HUES48 (cell line): ENCODE data around the gene PCAT6.
"Not testable (repeated sequence)": the region's sequence is repeated elsewhere in the genome, so short reads cannot be mapped to it uniquely, and the experiment has no call there.

ENCODE experiments used
- H3K27ac ChIP-seq: one replicate; pipeline ENCODE4 v1.7.0; 2013; ENCODE audit warnings: low read depth, low read length, inconsistent platforms
- H3K27me3 ChIP-seq: 2 replicates; pipeline ENCODE4 v1.6.1; 2013; ENCODE audit warnings: mild to moderate bottlenecking, low read length; ENCODE audit not compliant: control insufficient read depth, insufficient read depth
- H3K36me3 ChIP-seq: 2 replicates; pipeline ENCODE4 v1.6.1; 2013; ENCODE audit warnings: low read length; ENCODE audit not compliant: control insufficient read depth, insufficient read depth
- H3K4me1 ChIP-seq: 2 replicates; pipeline ENCODE4 v1.6.1; 2013; ENCODE audit warnings: mild to moderate bottlenecking, low read length; ENCODE audit not compliant: control insufficient read depth, insufficient read depth
- H3K4me3 ChIP-seq: 2 replicates; pipeline ENCODE4 v1.5.1; 2013; ENCODE audit warnings: mild to moderate bottlenecking, low read depth, low read length
- H3K9ac ChIP-seq: 2 replicates; pipeline ENCODE4 v1.6.1; 2013; ENCODE audit warnings: mild to moderate bottlenecking, low read depth, low read length, moderate library complexity
- H3K9me3 ChIP-seq: 2 replicates; pipeline ENCODE4 v1.6.1; 2013; ENCODE audit warnings: low read length; ENCODE audit not compliant: control insufficient read depth, insufficient read depth

PCAT6 gene

DNA sequence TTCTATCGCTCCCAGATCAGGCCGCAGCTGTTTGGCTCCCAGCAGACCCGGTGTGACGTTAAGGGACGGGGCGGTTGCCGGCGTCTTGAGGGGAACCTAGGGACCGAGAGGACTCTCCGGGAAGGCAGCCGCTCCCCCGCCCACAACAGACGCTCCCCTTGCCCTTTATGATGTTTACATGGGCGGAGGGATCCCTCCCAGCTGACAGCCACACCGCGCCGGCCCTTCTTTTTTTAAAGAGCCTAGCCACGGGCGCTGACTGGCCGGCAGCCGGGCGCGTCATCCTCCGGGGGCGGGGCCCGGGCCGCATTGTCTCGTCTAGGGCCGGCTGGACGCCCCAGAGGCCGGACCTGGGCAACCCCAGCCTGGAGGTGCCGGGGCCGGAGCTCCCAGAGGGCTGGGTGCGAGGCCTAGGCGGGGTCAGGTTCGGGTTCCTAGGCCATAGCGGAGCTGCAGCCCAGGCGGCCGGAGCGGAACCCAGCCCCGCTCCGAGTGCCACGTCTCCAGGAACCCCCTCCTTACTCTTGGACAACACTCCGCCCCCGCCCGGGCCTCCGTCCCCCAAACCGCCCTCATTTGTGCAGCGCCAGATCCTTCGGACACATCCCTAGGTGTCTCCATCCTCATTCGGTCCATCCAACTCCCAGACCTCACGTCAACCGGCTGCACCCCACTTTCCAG is at the start of gene PCAT6:
Gene PCAT6, plus strand, starts transcription at position 340 of the 681 bp plus-strand sequence.
- Histone ChIP-seq H3K27ac (peak within 1 kb of the TSS; percentile 74), H3K4me3 (peak within 1 kb of the TSS; percentile 91), H3K9ac (peak within 1 kb of the TSS; percentile 79), H3K9me3 (no peaks in the 10 kb centered on the region), H3K27me3 (peaks cover 21% of the 10 kb centered on the region), H3K4me1 (peaks cover 30% of the 10 kb centered on the region), H3K36me3 (no peaks in the 10 kb centered on the region)

DNA sequence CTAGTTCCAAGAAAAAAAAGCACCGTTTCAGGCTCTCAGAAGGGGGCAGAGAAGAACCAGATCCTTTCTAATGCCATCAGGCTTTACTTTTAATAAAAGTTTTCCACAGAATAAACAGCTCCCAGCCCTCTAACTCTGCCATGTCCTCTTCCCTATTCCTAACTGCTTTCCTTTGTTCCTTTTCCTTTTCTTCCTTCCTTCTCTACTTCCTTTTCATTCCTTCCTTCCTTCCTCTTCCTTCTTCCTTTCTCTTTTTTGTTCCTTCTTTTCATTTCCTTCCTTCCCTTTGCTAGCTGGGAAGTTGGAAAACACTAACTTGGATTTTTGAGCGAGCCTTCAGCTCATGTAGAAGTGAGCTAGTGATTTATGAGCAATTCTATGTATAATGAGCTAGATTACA is 48.7 kb upstream of the PCAT6 start:
- H3K4me1 ChIP-seq, result no peaks in the 10 kb centered on the region
- no peaks in the 10 kb centered on the region for H3K9me3 ChIP-seq
- no peak overlapping the region for H3K4me3 ChIP-seq
- peaks cover 100% of the 10 kb centered on the region for H3K36me3 ChIP-seq
- H3K27me3 ChIP-seq, result no peaks in the 10 kb centered on the region
- H3K27ac ChIP-seq, result no peak overlapping the region
- H3K9ac ChIP-seq, result no peak overlapping the region

DNA sequence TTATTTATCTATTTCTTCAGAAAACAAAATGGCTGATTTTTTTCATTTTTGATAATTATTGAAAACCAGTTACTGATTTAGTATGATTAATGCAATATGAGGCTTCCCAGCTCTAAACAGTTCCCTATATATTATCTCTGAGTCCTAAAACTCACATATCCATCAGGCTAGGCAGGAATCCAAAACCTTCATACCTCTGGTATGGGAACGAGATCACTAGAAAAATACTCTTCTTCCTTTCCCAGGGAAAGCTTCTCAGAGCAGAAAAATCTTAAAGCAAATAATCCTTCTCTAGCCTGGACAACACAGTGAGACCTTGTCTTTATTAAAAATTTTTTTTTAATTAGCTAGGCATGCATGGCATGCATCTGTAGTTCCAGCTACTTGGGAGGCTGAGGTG is 45.0 kb upstream of the PCAT6 start:
- Histone ChIP-seq H3K9me3 (no peaks in the 10 kb centered on the region), H3K27ac (no peak overlapping the region), H3K36me3 (peaks cover 95% of the 10 kb centered on the region), H3K4me1 (no peaks in the 10 kb centered on the region), H3K9ac (no peak overlapping the region), H3K27me3 (no peaks in the 10 kb centered on the region), H3K4me3 (no peak overlapping the region)

DNA sequence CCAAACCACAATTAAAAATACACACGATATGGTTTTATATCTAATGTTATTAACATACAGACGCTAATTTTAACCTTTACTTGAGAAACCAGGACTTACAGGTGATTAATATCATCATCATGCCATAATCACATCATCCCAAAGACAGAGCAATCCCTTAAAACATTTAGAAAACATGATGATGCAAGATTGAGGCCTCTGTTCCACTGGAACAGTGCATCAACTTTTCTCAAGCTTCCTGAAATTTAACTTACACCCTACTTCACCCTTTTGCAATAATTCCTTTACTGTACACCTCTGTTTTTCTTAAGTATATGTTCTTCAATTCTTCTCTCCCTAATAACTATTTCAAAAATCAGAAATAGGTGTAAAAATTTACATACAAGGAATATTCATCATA is 40.6 kb upstream of the PCAT6 start:
- Histone ChIP-seq H3K4me1 (no peaks in the 10 kb centered on the region), H3K36me3 (peaks cover 89% of the 10 kb centered on the region), H3K27me3 (no peaks in the 10 kb centered on the region), H3K9ac (no peak overlapping the region), H3K9me3 (no peaks in the 10 kb centered on the region), H3K4me3 (no peak overlapping the region), H3K27ac (no peak overlapping the region)

DNA sequence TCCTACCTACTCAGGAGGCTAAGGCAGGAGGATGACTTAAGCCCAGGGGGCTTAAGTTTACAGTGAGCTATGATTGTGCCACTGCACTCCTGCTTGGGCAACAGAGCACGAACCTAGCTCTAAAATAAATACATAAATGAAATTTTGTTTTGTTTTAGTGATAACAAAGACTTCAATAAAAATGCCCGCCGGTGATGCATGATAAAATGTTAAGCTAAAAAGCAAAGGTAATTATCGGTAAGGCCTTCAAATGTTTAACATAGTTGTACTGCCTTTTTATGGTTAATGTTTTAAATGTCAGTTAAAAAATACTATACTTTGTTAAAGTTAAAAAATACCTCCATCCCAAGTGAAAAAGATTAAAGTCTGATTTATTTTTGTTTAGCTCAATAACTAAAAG is 29.6 kb upstream of the PCAT6 start:
- Histone ChIP-seq H3K4me3 (no peak overlapping the region), H3K27ac (no peak overlapping the region), H3K36me3 (peaks cover 15% of the 10 kb centered on the region), H3K9ac (no peak overlapping the region), H3K4me1 (no peaks in the 10 kb centered on the region), H3K9me3 (no peaks in the 10 kb centered on the region), H3K27me3 (no peaks in the 10 kb centered on the region)

DNA sequence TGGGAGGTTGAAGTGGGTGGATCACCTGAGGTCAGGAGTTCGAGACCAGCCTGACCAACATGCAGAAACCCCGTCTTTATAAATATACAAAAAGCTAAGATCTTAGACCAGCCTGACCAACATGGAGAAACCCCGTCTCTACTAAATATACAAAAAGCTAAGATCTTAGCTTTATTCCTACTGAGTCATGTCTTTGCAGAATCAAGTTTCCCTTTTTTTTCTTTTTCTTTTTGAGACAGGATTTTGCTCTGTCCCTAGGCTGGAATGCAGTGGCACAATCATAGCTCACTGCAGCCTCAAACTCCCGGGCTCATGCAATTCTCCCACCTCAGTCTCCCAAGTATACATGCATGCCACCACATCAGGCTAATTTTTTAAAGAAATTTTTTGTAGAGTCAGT is 23.9 kb upstream of the PCAT6 start:
- Histone ChIP-seq H3K36me3 (no peaks in the 10 kb centered on the region), H3K9me3 (no peaks in the 10 kb centered on the region), H3K4me3 (no peak overlapping the region), H3K27me3 (no peaks in the 10 kb centered on the region), H3K9ac (no peak overlapping the region), H3K27ac (no peak overlapping the region), H3K4me1 (no peaks in the 10 kb centered on the region)

DNA sequence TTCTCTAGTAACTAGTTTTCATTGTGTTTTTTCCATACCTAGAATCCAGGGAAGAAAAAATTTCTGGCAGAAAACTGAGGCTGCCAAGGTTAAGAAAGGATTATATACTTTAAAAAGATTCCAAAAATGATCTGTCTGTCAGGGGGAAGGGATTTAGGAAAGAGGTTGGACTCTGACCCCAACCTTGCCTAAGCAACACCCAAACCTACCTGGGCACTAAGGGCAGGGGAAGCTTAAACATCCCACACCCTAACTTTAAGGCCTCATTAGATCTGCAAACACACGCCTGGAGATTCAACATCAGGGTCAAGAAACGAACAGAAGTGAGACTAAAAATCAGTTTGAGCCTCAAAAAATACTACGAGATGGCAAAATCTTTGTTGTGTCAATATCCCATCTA is 22.0 kb upstream of the PCAT6 start:
- Histone ChIP-seq H3K4me1 (0 out of 2 replicates have a peak, but pooled peaks cover 3% of the 10 kb centered on the region), H3K27me3 (no peaks in the 10 kb centered on the region), H3K4me3 (no peak overlapping the region), H3K9ac (no peak overlapping the region), H3K36me3 (no peaks in the 10 kb centered on the region; the same call in 1 of the 2 replicates), H3K9me3 (no peaks in the 10 kb centered on the region), H3K27ac (no peak overlapping the region)

DNA sequence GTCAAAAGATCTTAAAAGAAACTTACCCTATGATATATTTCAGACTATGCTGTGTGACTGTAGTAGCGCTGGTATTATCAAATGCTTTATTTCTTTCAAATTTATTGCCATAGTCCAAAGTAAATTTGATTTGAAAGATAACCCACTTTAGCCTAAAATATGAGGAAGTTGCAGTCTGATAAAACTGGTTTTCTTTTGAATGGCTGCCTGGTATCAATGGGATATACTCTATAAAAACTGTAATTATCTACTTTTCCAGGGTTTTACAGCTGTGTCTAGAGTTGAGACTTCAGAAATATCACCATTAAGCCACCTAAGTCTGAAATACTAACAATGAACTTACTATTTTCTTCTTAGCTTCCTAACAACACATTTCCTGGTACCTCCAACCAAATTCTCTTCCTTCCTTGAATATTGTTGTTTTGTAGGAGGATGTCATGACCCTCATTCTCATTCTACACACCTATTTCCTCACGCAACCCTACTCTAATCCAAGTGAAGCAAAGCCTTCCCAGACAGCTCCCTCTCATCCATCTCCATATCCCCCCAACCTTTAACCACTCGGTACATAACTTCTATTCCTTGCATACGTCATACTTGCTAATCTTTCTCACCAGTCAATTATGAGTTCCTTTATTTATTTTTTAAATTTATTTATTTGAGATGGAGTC is 19.5 kb upstream of the PCAT6 start:
- no peaks in the 10 kb centered on the region; the same call in 1 of the 2 replicates for H3K36me3 ChIP-seq
- H3K27ac ChIP-seq, result no peak overlapping the region
- no peaks in the 10 kb centered on the region for H3K9me3 ChIP-seq
- no peaks in the 10 kb centered on the region for H3K27me3 ChIP-seq
- 0 out of 2 replicates have a peak, but pooled peaks cover 3% of the 10 kb centered on the region for H3K4me1 ChIP-seq
- H3K9ac ChIP-seq, result no peak overlapping the region
- no peak overlapping the region for H3K4me3 ChIP-seq

DNA sequence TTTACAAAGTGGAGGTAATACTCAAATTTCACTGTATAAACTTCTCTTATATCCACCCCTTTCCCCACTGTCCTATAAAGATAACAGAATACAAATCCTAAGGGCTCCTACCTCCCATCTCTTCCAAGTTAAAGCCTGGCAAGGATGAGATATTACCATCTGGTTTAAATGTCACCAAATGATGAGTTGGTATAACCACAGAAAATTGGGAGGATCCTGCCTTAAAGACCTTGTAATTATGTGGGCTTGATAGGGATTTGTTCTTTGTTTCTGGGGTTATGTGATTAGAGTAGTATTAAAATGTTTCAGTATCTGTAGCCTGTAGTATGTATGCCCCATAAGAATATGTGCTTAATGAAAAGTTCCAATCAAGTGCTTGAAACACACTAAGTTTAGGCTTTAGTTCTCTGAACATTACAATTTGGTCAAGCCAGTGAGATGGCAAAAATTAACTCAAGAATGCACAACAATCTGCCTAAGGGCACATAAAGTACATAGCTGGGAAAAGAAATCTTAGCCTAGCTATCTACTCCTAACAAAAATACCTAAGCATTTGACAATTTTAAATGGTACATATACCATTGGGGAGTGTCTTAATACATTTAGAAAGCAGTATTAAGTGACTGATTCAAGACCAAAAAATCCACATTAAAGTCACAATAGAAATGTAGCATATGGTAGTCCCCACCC is 16.6 kb upstream of the PCAT6 start:
- Histone ChIP-seq H3K4me3 (no peak overlapping the region), H3K27me3 (no peaks in the 10 kb centered on the region), H3K9me3 (no peaks in the 10 kb centered on the region), H3K36me3 (peaks cover 7% of the 10 kb centered on the region), H3K9ac (no peak overlapping the region), H3K4me1 (0 out of 2 replicates have a peak, but pooled peaks cover 3% of the 10 kb centered on the region), H3K27ac (no peak overlapping the region)

DNA sequence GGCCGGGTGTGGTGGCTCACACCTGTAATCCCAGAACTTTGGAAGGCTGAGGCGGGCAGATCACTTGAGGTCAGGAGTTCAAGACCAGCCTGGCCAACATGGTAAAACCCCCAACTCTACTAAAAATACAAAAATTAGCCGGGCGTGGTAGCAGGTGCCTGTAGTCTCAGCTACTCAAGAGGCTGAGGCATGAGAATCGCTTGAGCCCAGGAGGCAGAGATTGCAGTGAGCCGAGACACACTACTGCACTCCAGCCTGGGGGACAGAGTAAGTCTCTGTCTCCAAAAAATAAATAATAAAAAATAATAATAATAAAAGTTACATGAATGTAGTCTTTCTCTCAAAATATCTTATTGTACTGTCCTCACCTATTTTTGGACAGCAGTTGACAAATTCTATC is 15.8 kb upstream of the PCAT6 start:
- H3K27me3 ChIP-seq, H3K27ac ChIP-seq, H3K4me1 ChIP-seq, H3K9me3 ChIP-seq, H3K9ac ChIP-seq, H3K36me3 ChIP-seq, H3K4me3 ChIP-seq: not testable (repeated sequence)

DNA sequence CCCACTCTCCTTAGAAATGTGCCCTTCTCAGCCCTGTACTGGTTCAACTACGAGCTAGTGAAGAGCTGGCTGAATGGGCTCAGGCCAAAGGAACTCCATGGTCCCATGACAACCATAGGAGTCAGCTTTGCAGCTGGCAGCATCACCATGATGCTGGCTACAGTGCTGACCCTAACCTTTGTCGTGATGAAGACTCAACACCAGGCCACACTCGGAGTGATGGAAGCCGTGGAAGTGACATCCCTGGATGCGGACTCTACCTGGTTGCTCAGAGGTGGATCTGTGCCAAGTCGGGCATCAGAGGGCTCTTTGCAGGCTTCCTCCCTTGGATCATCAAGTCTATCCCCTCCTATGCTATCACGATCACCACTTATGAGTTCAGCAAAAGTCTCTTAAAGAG is 14.1 kb upstream of the PCAT6 start:
- Histone ChIP-seq H3K4me1 (0 out of 2 replicates have a peak, but pooled peaks cover 3% of the 10 kb centered on the region), H3K9me3 (no peaks in the 10 kb centered on the region), H3K27ac (no peak overlapping the region), H3K9ac (no peak overlapping the region), H3K4me3 (no peak overlapping the region), H3K27me3 (no peaks in the 10 kb centered on the region), H3K36me3 (peaks cover 13% of the 10 kb centered on the region)
